ENCODE measurements around the gene PPFIBP1.

- TF ChIP-seq, protein P1, sequence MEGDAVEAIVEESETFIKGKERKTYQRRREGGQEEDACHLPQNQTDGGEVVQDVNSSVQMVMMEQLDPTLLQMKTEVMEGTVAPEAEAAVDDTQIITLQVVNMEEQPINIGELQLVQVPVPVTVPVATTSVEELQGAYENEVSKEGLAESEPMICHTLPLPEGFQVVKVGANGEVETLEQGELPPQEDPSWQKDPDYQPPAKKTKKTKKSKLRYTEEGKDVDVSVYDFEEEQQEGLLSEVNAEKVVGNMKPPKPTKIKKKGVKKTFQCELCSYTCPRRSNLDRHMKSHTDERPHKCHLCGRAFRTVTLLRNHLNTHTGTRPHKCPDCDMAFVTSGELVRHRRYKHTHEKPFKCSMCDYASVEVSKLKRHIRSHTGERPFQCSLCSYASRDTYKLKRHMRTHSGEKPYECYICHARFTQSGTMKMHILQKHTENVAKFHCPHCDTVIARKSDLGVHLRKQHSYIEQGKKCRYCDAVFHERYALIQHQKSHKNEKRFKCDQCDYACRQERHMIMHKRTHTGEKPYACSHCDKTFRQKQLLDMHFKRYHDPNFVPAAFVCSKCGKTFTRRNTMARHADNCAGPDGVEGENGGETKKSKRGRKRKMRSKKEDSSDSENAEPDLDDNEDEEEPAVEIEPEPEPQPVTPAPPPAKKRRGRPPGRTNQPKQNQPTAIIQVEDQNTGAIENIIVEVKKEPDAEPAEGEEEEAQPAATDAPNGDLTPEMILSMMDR (IDR thresholded peaks at IDR 0.05), result no peak
- no peak for TF ChIP-seq EZH2 (IDR thresholded peaks at IDR 0.05; ENCODE audit: borderline replicate concordance, insufficient read depth, low read depth, low read length, poor library complexity, severe bottlenecking)
These were observed 15.1 kb upstream of the PPFIBP1 start for GRCh38 chr12:27508736-27509431.
